H9 (cell line): ENCODE measurements around the gene MRPS33. TPM values are rescaled to one million over a fixed set of nuclear protein-coding genes. Genes with fewer than 3 reads are reported as not detected.
"Not testable (repeated sequence)": the region's sequence is repeated elsewhere in the genome, so short reads cannot be mapped to it uniquely, and the experiment has no call there.

Experiments used
- DNase-seq: peaks from one replicate; pipeline ENCODE4 v3.0.0-alpha.2; 2017
- H2AFZ ChIP-seq: one replicate; pipeline ENCODE4 v1.6.1; 2013; ENCODE audit warnings: mild to moderate bottlenecking, low read length, control low read depth, moderate library complexity
- H2AK5ac ChIP-seq: 2 replicates; pipeline ENCODE4 v1.6.1; 2013; ENCODE audit warnings: low read length, control low read depth, mixed read lengths; ENCODE audit not compliant: insufficient read length
- H2BK120ac ChIP-seq: one replicate; pipeline ENCODE4 v1.6.1; 2013; ENCODE audit warnings: low read depth, mild to moderate bottlenecking, low read length, control low read depth, inconsistent platforms; ENCODE audit not compliant: poor library complexity, severe bottlenecking
- H2BK12ac ChIP-seq: 2 replicates; pipeline ENCODE4 v1.6.1; 2013; ENCODE audit warnings: low read length, control low read depth, mixed read lengths, low read depth; ENCODE audit not compliant: insufficient read length
- H2BK15ac ChIP-seq: 2 replicates; pipeline ENCODE4 v1.6.1; 2013; ENCODE audit warnings: low read depth, low read length, control low read depth
- H2BK20ac ChIP-seq: one replicate; pipeline ENCODE4 v1.6.1; 2013; ENCODE audit warnings: low read depth, mild to moderate bottlenecking, low read length, control low read depth, inconsistent platforms; ENCODE audit not compliant: poor library complexity, severe bottlenecking
- H2BK5ac ChIP-seq: 2 replicates; pipeline ENCODE4 v1.6.1; 2013; ENCODE audit warnings: low read length, control low read depth, mixed read lengths; ENCODE audit not compliant: insufficient read length
- H3K14ac ChIP-seq: 2 replicates; pipeline ENCODE4 v1.6.1; 2013; ENCODE audit warnings: low read length, control low read depth; ENCODE audit not compliant: insufficient read depth
- H3K18ac ChIP-seq: 2 replicates; pipeline ENCODE4 v1.6.1; 2013; ENCODE audit warnings: low read depth, mild to moderate bottlenecking, mixed read lengths, low read length, control low read depth; ENCODE audit not compliant: insufficient read length
- H3K23ac ChIP-seq: 2 replicates; pipeline ENCODE4 v1.6.1; 2013; ENCODE audit warnings: low read length, control low read depth, mixed read lengths, low read depth; ENCODE audit not compliant: insufficient read length
- H3K23me2 ChIP-seq: 2 replicates; pipeline ENCODE4 v1.6.1; 2013; ENCODE audit warnings: low read depth, mild to moderate bottlenecking, mixed read lengths, low read length, control low read depth; ENCODE audit not compliant: insufficient read length, poor library complexity, severe bottlenecking
- H3K27ac ChIP-seq: 2 replicates; pipeline ENCODE4 v1.5.1; 2013; ENCODE audit warnings: low read length, control low read depth, mixed read lengths, low read depth; ENCODE audit not compliant: insufficient read length
- H3K27me3 ChIP-seq: 2 replicates; pipeline ENCODE4 v1.6.1; 2013; ENCODE audit warnings: low read length, control low read depth, inconsistent platforms; ENCODE audit not compliant: insufficient read depth
- H3K4ac ChIP-seq: 2 replicates; pipeline ENCODE4 v1.6.1; 2013; ENCODE audit warnings: low read depth, mild to moderate bottlenecking, control low read depth, inconsistent platforms, low read length, moderate library complexity
- H3K4me1 ChIP-seq: 2 replicates; pipeline ENCODE4 v1.6.1; 2013; ENCODE audit warnings: low read length, control low read depth, inconsistent platforms; ENCODE audit not compliant: insufficient read depth
- H3K4me2 ChIP-seq: 2 replicates; pipeline ENCODE4 v1.6.1; 2013; ENCODE audit warnings: low read length, control low read depth, mixed read lengths; ENCODE audit not compliant: insufficient read length, insufficient read depth
- H3K56ac ChIP-seq: 2 replicates; pipeline ENCODE4 v1.6.1; 2013; ENCODE audit warnings: low read depth, mild to moderate bottlenecking, mixed read lengths, low read length, control low read depth; ENCODE audit not compliant: insufficient read length
- H3K79me1 ChIP-seq: 2 replicates; pipeline ENCODE4 v1.6.1; 2013; ENCODE audit warnings: low read depth, mild to moderate bottlenecking, moderate library complexity, low read length, control low read depth, inconsistent platforms; ENCODE audit not compliant: insufficient read depth, poor library complexity, severe bottlenecking
- H3K79me2 ChIP-seq: 2 replicates; pipeline ENCODE4 v1.6.1; 2013; ENCODE audit warnings: low read length, control low read depth, inconsistent platforms; ENCODE audit not compliant: insufficient read depth
- H3K9ac ChIP-seq: 2 replicates; pipeline ENCODE4 v1.6.1; 2013; ENCODE audit warnings: low read length, control low read depth, mixed read lengths; ENCODE audit not compliant: insufficient read length; ENCODE audit errors: extremely low read depth
- H3K9me3 ChIP-seq: one replicate; pipeline ENCODE4 v1.6.1; 2013; ENCODE audit warnings: low read depth, low read length, inconsistent platforms; ENCODE audit not compliant: control insufficient read depth
- H3T11ph ChIP-seq: one replicate; pipeline ENCODE4 v1.6.1; 2013; ENCODE audit warnings: mild to moderate bottlenecking, low read length, control low read depth, inconsistent platforms
- H4K20me1 ChIP-seq: one replicate; pipeline ENCODE4 v1.6.1; 2013; ENCODE audit not compliant: control insufficient read depth, insufficient read length, insufficient read depth
- H4K5ac ChIP-seq: 2 replicates; pipeline ENCODE4 v1.6.1; 2013; ENCODE audit warnings: low read depth, mild to moderate bottlenecking, mixed read lengths, low read length, control low read depth; ENCODE audit not compliant: insufficient read length
- H4K8ac ChIP-seq: replicated peaks from 2 replicates; pipeline ENCODE4 v1.6.1; 2013; ENCODE audit warnings: low read length, control low read depth, mixed read lengths, low read depth; ENCODE audit not compliant: insufficient read length
- H4K91ac ChIP-seq: 2 replicates; pipeline ENCODE4 v1.6.1; 2013; ENCODE audit warnings: low read depth, mild to moderate bottlenecking, moderate library complexity, mixed read lengths, low read length, control low read depth; ENCODE audit not compliant: insufficient read length
- H3K27ac Mint-ChIP-seq, 3 experiments: 2 replicates in 2 of 3; 3 replicates in 1 of 3; pipeline ENCODE4 v1.8.0; 2020 to 2021; ENCODE audit warnings: mixed read lengths in 3 of 3, mild to moderate bottlenecking in 1 of 3, moderate library complexity in 1 of 3
- H3K27me3 Mint-ChIP-seq: 2 replicates; pipeline ENCODE4 v1.8.0; 2021; ENCODE audit warnings: low read depth, mild to moderate bottlenecking, moderate library complexity, mixed read lengths
- H3K36me3 Mint-ChIP-seq, 3 experiments: 2 replicates in 2 of 3; 3 replicates in 1 of 3; pipeline ENCODE4 v1.8.0; 2020 to 2021; ENCODE audit warnings: low read depth in 3 of 3, mixed read lengths in 3 of 3; ENCODE audit not compliant: insufficient read depth in 1 of 3
- H3K4me1 Mint-ChIP-seq, 2 experiments: 2 replicates each; pipeline ENCODE4 v1.8.0; 2020; ENCODE audit warnings: mixed read lengths in 2 of 2
- H3K4me3 Mint-ChIP-seq, 2 experiments: 2 replicates in 1 of 2; 3 replicates in 1 of 2; pipeline ENCODE4 v1.8.0; 2020 to 2021; ENCODE audit warnings: mild to moderate bottlenecking in 2 of 2, mixed read lengths in 2 of 2, moderate library complexity in 1 of 2
- H3K9me3 Mint-ChIP-seq, 2 experiments: 2 replicates in 1 of 2; 3 replicates in 1 of 2; pipeline ENCODE4 v1.8.0; 2020; ENCODE audit warnings: mild to moderate bottlenecking in 2 of 2, mixed read lengths in 2 of 2, moderate library complexity in 1 of 2
- WGBS: extraction: QIAGEN DNeasy Blood & Tissue Kit; methylation state at CpG from one replicate; pipeline ENCODE4 v1.1.7; 2013; ENCODE audit warnings: missing lambda C conversion rate, low lambda C conversion rate, mixed read lengths; ENCODE audit not compliant: insufficient read length; ENCODE audit errors: extremely low coverage; 5-methylcytosine and 5-hydroxymethylcytosine counted together
- total RNA-seq: library from RNA; stranded (reverse); gene quantifications from 2 replicates; pipeline ENCODE4 v1.2.1, GENCODE V29; 2021
- TF ChIP-seq, protein P1 (sequence below): fragments of 200-600 bp; sonication (generic); conservative IDR thresholded peaks from 3 replicates; pipeline ENCODE4 v1.8.0; 2021; ENCODE audit warnings: antibody characterized with exemption, mild to moderate bottlenecking

The MRPS33 gene
- total RNA-seq, 1 experiment from 2014 or later: 64.2 TPM

DNA sequence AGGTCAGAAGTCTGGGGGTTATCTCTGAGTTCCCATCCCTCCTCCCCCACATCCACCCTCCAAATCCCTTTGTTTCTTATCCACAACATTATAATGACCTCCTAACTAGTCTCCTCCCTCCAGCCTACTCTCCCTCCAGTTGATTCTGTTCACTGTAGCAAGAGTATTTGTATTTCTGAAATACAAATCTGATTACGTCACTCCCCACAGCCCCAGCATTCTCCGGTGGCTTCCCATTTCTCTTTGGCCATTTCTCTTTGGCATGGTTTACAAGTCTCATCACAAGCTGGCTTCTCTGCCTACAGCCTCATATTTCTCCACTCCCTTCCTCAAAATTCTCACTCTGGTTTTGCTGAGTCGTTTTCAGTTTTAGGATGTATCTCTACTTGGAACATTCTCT is 24.6 kb upstream of the MRPS33 start:
- Histone ChIP-seq H4K20me1 (no peaks in the 10 kb centered on the region), H3K79me1 (no peaks in the 10 kb centered on the region), H2AK5ac (no peak overlapping the region), H4K8ac (no peak overlapping the region), H3K27ac (no peak overlapping the region), H3K14ac (no peak overlapping the region), H2BK5ac (no peak overlapping the region), H3K4ac (no peak overlapping the region), H4K5ac (no peak overlapping the region), H3T11ph (no peak overlapping the region), H2BK12ac (no peak overlapping the region), H3K4me2 (no peak overlapping the region), H4K91ac (no peak overlapping the region), H2BK15ac (no peak overlapping the region), H3K27me3 (no peaks in the 10 kb centered on the region), H2BK120ac (no peak overlapping the region), H3K18ac (no peak overlapping the region), H3K9me3 (no peaks in the 10 kb centered on the region), H3K56ac (no peak overlapping the region), H3K9ac (no peak overlapping the region), H3K79me2 (no peaks in the 10 kb centered on the region), H2BK20ac (no peak overlapping the region), H2AFZ (peak overlapping the region; percentile 56), H3K4me1 (no peaks in the 10 kb centered on the region), H3K23ac (no peak overlapping the region), H3K23me2 (no peaks in the 10 kb centered on the region)
- no peak overlapping the region for H3K4me3 Mint-ChIP-seq
- peaks cover 4 to 8% of the 10 kb centered on the region in 2 experiments for H3K9me3 Mint-ChIP-seq
- TF ChIP-seq, protein P1, sequence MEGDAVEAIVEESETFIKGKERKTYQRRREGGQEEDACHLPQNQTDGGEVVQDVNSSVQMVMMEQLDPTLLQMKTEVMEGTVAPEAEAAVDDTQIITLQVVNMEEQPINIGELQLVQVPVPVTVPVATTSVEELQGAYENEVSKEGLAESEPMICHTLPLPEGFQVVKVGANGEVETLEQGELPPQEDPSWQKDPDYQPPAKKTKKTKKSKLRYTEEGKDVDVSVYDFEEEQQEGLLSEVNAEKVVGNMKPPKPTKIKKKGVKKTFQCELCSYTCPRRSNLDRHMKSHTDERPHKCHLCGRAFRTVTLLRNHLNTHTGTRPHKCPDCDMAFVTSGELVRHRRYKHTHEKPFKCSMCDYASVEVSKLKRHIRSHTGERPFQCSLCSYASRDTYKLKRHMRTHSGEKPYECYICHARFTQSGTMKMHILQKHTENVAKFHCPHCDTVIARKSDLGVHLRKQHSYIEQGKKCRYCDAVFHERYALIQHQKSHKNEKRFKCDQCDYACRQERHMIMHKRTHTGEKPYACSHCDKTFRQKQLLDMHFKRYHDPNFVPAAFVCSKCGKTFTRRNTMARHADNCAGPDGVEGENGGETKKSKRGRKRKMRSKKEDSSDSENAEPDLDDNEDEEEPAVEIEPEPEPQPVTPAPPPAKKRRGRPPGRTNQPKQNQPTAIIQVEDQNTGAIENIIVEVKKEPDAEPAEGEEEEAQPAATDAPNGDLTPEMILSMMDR: no peak
- no CpG with 5 or more reads among the region's 3 CpGs for WGBS
- peaks cover 3 to 6% of the 10 kb centered on the region in 2 experiments; a peak in 2 of 4 replicates for H3K4me1 Mint-ChIP-seq
- H3K27me3 Mint-ChIP-seq: peaks cover 1% of the 10 kb centered on the region; the same call in 1 of the 2 replicates
- H3K27ac Mint-ChIP-seq: no peak overlapping the region
- no peak for DNase-seq
- H3K36me3 Mint-ChIP-seq: peaks cover 0 to 3% (median 0%) of the 10 kb centered on the region in 3 experiments; a peak in 2 of 7 replicates

DNA sequence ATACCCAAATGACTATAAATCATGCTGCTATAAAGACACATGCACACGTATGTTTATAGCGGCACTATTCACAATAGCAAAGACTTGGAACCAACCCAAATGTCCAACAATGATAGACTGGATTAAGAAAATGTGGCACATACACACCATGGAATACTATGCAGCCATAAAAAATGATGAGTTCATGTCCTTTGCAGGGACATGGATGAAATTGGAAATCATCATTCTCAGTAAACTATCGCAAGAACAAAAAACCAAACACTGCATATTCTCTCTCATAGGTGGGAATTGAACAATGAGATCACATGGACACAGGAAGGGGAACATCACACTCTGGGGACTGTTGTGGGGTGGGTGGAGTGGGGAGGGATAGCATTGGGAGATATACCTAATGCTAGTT is 23.3 kb upstream of the MRPS33 start:
- not testable (repeated sequence) for H3K27ac ChIP-seq, H3K27me3 Mint-ChIP-seq, H3K4me3 Mint-ChIP-seq, H3K27ac Mint-ChIP-seq, H4K8ac ChIP-seq, H3K79me2 ChIP-seq, H4K20me1 ChIP-seq, H3K18ac ChIP-seq, H2BK12ac ChIP-seq, H3K4ac ChIP-seq, H4K91ac ChIP-seq, H3K56ac ChIP-seq, H2BK20ac ChIP-seq, H2BK120ac ChIP-seq, H3K4me1 ChIP-seq, DNase-seq, H3K23me2 ChIP-seq, H3K14ac ChIP-seq, H2BK5ac ChIP-seq, H3K23ac ChIP-seq, H4K5ac ChIP-seq, H3K27me3 ChIP-seq, H3K9me3 ChIP-seq, H3T11ph ChIP-seq, H3K4me2 ChIP-seq, H2BK15ac ChIP-seq, H2AK5ac ChIP-seq, H2AFZ ChIP-seq, H3K9ac ChIP-seq, H3K79me1 ChIP-seq
- peaks cover 6 to 17% of the 10 kb centered on the region in 2 experiments for H3K9me3 Mint-ChIP-seq
- H3K36me3 Mint-ChIP-seq: peaks cover 0 to 11% (median 0%) of the 10 kb centered on the region in 3 experiments; a peak in 2 of 7 replicates
- no CpG with 5 or more reads among the region's 3 CpGs for WGBS
- peaks cover 3 to 10% of the 10 kb centered on the region in 2 experiments; a peak in 2 of 4 replicates for H3K4me1 Mint-ChIP-seq
